GM12864 (cell line): ENCODE measurements around the gene RETREG2.
A peak's percentile ranks its signal among the peaks of the same experiment; 100 is the strongest.

Experiments
- DNase-seq: peaks from one replicate; pipeline ENCODE4 v3.0.0-alpha.2; 2011; ENCODE audit warnings: low read depth
- H3K4me3 ChIP-seq: 2 replicates; pipeline ENCODE4 v1.5.1; 2011; ENCODE audit warnings: mild to moderate bottlenecking, low read depth, low read length, control low read depth
- CTCF ChIP-seq: IDR thresholded peaks from 2 replicates; pipeline ENCODE4 v1.5.1; 2011; ENCODE audit warnings: low read depth, mild to moderate bottlenecking, moderate library complexity, low read length, control low read depth, inconsistent platforms; ENCODE audit errors: missing control alignments

RETREG2 gene

GRCh38 chr2:219205165-219205538, 27.1 kb downstream of the RETREG2 start:
- H3K4me3 ChIP-seq = no peak overlapping the region
- no peak for TF ChIP-seq CTCF
- DNase-seq = no peak

- TF ChIP-seq CTCF = no peak
- DNase-seq = no peak
- peak overlapping the region; percentile 64 for H3K4me3 ChIP-seq
Measured at GRCh38 chr2:219205981-219206327, 27.9 kb downstream of the RETREG2 start.

GRCh38 chr2:219206328-219207133, 28.5 kb downstream of the RETREG2 start, which contains the start of gene ZFAND2B:
Gene ZFAND2B (plus strand): TSS chr2:219206782. CDS start chr2:219206988, 206 bp downstream.
- DNase-seq = peak; percentile 78
- TF ChIP-seq CTCF = no peak
- H3K4me3 ChIP-seq = peak within 1 kb of the TSS; percentile 69

- peak overlapping the region; percentile 69 for H3K4me3 ChIP-seq
- no peak for DNase-seq
- no peak for TF ChIP-seq CTCF
Measured at GRCh38 chr2:219207134-219207883, 29.2 kb downstream of the RETREG2 start.

- no peak overlapping the region for H3K4me3 ChIP-seq
- DNase-seq = no peak
Measured at GRCh38 chr2:219207884-219208740, 30.0 kb downstream of the RETREG2 start.

More at GRCh38 chr2:219207884-219208740, 30.0 kb downstream of the RETREG2 start:
- no peak for TF ChIP-seq CTCF
